GM15510 (cell line): Measurements from ENCODE around the gene FABP2.

Experiments
- POLR2A ChIP-seq: IDR thresholded peaks from 3 replicates; pipeline ENCODE4 v1.6.1; 2011; ENCODE audit warnings: borderline replicate concordance; ENCODE audit not compliant: insufficient read length; ENCODE audit errors: extremely low read depth

Gene FABP2

GRCh38 chr4:119321921-119322687 lies at the start of gene FABP2:
TSS of gene FABP2 (minus strand) at chr4:119322138. CDS start at chr4:119322102, 36 bp downstream.
- no peak for TF ChIP-seq POLR2A

- no peak for TF ChIP-seq POLR2A
These were observed 15.1 kb upstream of the FABP2 start for GRCh38 chr4:119337010-119337409.

DNA sequence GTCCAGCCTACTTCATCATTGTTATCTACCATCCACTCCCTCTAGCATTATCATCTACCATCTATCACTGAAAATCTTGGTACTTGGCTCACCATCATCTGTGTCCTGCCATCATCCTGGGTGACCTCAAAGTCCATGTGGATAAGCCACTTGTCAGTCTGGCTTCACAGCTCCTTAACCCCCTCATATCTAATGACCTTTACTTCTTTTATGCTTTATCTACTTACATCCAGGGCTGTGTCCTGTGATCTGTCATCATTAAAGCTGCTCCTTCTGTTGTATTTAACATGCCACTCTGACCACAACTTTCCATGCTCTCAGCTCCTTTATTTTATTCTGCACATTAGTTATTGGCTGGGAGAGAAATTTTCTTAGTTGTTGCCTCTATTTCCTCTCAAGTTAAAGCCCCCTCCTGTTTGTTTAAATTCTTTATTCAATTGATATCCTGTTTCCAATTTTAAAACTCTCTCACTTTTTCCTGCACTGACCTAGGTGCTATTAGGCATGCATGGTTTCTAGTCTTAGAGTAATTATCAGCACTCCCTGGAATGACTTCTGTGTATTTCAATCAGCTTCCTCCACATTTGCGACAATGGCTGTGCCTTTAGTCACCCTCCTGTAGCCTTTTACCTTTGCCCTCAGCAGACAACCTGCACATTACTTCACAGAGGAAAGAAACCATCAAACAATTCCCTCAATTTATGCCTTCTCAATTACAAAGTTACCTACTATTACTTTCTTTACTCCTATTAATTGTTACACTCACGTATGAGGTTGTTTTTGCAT lies 8.1 kb upstream of the FABP2 start:
- no peak for TF ChIP-seq POLR2A

DNA sequence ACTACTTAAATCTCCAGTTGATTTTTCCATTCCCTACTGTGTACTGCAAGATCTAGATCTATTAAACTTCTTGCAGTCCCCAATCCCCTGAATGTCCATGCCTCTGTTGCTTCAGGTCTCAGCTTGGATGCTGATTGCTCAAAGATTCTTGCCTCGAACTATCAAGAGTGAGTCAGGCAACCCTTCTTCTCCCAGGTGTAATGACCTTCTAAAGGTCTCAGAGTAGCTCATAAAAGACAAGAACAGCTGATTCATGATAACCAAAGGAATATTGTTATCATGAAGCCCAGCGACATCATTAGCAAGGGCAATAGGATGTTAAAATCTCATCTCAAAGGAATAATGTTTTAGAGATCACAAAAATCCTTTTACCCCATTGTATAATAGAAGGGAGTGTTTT lies 6.8 kb upstream of the FABP2 start:
- TF ChIP-seq POLR2A, result no peak

DNA sequence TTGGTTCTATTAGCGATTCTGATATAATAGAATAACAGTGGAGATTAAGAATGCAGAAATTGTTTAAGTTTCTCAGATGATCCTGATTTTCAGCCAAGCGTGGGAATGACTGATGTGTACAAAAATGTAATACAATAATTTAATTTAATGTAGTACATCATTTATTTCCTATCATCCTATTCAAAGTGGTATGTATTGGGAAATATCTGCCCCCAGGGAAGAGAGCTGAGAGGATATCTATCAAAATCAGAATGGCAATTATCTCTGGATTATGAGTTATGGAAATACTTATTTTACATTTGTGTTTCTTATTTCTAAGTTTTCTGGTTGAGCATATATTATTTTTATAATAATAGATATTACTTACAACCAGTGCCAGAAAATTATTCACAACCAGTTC lies 3.9 kb downstream of the FABP2 start:
- no peak for TF ChIP-seq POLR2A

DNA sequence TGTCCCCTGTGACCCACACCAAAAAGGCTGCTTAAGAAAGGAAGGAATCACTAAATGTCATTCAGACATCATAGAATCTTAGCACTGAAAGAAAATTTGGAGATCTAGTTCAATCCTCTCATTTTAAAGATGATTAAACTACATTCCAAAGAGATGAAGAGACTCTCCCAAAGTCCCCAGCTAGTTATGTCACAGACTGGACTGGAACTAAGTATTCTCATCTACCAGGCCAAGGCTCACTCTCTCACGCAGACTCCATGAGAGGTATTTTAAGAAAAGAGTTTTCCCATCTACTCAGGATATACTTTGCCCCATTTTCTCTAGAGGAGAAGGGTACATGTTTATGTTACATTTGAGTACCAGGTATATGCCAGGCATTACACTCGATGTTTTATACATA lies 6.9 kb downstream of the FABP2 start:
- no peak for TF ChIP-seq POLR2A

GRCh38 chr4:119314356-119314755 lies 7.6 kb downstream of the FABP2 start:
- TF ChIP-seq POLR2A, result no peak

DNA sequence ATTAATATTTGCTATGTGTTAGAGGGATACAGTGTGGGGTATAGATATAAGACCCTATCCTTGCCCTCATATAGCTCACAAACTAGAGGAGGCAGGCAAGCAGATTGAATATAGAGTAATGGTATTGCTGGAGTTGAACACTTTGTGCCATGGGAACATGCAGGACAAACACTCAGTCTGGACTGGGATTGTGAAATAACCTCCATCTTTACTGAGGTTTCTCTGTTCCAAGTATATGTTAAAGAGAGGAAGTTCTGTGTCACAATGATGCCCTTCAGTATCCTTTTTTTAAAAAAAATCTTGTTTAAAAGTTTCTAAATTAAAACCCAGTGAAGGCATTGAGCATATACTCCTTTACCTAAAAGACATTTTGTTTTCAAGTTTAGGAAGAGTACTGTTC lies 8.7 kb downstream of the FABP2 start:
- no peak for TF ChIP-seq POLR2A

DNA sequence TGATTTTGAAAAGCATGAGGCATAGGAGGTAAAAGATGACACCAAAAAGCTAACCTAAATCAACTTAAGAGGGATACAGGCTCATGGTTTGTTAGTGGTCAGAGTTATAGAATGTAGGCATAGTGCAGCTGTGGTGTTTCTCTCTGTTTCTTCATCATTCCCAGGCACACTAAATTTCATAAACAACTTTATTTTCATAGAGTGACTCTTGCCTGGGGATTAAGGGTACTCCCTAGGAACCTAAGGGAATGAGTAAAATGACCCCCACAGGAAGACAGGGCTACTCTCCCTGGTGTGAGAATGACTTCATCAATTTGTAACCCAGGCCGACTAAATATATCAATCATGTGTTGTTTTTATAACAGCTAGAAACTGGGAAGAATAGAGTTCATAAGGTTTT lies 11.1 kb downstream of the FABP2 start:
- no peak for TF ChIP-seq POLR2A

GRCh38 chr4:119307606-119308005 lies 14.3 kb downstream of the FABP2 start:
- no peak for TF ChIP-seq POLR2A

DNA sequence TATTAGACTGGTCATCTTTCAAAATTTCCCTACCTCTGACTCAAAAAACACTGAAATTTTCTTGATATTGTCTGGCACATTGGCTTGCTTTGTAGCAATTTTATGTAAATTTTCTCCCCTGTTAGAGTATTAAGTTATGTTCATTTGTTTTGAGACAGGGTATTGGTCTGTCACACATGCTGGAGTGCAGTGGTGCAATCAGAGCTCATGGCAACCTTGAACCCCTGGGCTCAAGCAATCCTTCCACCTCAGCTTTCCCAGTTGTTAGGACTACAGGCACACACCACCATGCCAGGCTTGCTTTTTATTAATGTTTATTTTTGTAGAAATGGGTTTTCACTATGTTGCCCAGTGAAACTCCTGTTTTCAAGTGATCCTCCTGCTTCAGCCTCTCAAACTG lies 17.5 kb downstream of the FABP2 start:
- TF ChIP-seq POLR2A, result no peak

GRCh38 chr4:119303587-119304305 lies 18.2 kb downstream of the FABP2 start:
- no peak for TF ChIP-seq POLR2A

DNA sequence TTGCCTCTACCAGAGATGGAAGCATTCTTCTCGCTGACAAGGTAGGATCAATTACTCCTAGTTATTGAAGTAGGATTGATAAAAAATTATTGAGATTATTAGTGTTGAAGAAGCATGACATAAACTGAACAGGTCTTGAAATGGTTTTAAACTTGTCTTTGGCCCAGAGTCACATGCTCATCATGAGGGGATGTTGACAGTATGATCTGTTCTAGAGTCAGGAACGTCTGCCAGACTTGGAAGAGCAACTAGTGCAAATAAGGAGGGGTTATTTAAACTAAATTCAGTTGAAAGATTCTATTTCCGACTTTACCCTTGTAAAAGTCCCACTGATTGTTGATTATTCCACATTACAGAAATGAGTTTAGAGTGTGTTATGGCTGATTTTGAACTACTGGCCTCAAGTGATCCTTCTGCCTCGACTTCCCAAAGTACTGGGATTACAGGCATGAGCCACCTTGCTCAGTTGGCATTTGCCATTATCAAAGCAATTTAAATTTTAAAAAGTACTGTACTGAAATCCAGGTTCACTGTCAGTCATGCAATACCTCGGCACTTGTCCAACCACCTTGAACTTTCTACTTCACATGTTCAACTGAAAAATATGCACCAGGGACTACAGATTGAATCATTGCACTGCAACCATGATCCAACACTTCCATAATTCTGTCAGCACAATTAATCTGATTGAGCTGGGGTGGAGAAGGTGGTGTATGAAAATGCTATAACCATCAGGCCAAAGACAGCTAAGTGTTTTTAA lies 19.7 kb downstream of the FABP2 start:
- TF ChIP-seq POLR2A, result no peak

- peak; percentile 76 for TF ChIP-seq POLR2A
These were observed 21.6 kb downstream of the FABP2 start for GRCh38 chr4:119300101-119300978.
